GM08714 (cell line): ENCODE data around the gene LRFN2.

Experiments
- H3K4me3 ChIP-seq: fragments of 200-500 bp; sonication (Bioruptor generic); 2 replicates; pipeline ENCODE4 v1.5.1; 2014; ENCODE audit warnings: mild to moderate bottlenecking, low read length, inconsistent platforms
- ZNF274 ChIP-seq: IDR thresholded peaks from 2 replicates; pipeline ENCODE4 v1.6.1; 2012; ENCODE audit warnings: mild to moderate bottlenecking, low read depth, low read length

The LRFN2 gene

DNA sequence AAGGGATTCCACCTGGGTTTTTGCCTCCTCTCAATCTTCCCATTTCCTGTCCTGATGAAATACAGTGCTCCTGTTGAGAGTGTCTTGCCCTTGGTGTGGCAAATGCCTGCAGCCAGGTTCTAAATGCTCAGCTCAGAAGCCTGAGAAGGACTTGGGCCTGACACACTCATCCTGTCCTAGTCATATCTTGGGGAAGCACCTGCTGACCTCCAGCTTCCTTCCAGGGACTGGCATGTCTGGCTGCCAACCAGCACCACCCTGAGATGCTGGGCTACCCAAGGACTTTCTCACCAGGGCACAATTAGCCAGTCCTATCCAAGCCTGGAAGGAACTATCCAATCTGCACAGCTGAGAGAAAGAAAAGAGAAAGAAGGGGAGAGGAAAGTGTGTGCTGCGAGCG, 43.4 kb downstream of the LRFN2 start:
- TF ChIP-seq ZNF274, result no peak
- no peak overlapping the region for H3K4me3 ChIP-seq

DNA sequence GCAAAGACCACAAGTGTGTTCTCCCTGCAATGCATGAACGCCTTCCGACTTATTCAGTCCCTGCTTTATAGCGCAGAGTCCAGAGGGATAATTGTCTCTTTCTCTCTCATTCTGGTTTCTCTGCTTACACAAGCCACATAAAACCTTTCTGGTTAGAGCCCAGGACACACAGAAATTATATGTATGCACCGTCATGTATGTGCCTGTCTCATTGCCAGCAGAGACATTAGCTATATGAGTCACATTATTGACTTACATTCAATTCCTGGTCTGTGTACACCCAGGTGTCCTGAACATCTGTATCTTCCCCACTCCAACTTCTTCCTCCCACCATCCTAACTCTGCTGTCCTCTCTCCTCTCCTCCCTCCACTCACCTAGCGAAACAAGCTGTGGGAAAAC, 44.0 kb downstream of the LRFN2 start:
- no peak for TF ChIP-seq ZNF274
- H3K4me3 ChIP-seq, result no peak overlapping the region

DNA sequence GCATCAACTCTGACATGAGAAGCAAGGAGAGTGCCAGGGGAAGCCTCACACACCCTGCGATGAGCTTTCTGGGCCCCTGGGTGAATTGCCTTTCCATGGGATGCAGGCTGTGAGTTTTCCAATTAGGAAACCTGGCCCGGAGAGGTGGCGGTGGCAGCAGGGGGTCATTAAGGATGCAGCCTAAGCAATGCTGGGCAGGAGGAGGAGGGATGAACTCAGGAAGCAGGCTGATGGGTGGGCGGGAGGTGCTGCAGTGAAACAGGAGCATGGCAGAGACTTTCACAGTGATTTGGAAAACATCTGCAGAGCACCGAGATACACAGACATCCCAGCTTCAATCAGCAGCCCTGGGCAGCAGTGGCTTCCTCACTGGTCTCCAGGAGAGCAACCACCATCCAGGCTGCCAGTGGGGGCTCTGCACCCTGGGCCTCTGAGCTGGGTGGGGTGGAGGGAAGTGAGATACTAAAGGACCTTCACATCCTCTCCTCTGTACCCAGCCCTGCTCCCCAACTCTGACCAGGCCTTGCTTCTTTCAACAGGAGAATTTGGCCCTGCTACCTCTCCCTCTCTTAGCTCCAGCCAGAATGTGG, 44.9 kb downstream of the LRFN2 start:
- no peak for TF ChIP-seq ZNF274

DNA sequence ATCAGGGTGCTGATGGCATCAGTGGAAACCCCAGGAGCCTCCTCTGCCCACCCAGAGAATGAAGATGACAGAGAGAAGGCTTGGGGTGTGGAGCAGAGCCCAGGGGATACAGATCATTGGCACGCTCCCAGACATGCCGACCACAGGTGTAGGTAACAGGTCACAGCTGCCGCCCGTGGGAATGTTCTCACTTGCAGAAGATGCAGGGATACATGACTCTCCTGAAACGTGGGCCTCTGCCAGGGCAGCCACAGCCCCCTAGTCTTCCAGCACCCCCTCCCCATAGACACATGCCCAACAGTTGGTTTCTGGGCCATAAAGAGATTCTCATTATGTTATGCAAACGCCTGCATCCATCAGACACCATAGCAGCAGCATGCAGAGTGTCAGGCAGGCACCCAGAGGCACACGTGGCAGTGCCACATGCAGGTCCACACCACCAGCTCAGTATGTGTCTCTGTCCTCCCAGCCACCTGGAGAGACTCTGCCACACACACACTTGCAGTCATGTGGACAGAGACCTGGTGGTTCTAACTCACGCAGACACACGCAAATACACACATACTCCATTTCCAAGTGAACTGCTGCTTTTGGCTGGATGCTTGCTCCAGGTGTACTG, 45.5 kb downstream of the LRFN2 start:
- H3K4me3 ChIP-seq, result no peak overlapping the region
- TF ChIP-seq ZNF274, result no peak

More for the DNA sequence above, 44.9 kb downstream of the LRFN2 start:
- no peak overlapping the region for H3K4me3 ChIP-seq

DNA sequence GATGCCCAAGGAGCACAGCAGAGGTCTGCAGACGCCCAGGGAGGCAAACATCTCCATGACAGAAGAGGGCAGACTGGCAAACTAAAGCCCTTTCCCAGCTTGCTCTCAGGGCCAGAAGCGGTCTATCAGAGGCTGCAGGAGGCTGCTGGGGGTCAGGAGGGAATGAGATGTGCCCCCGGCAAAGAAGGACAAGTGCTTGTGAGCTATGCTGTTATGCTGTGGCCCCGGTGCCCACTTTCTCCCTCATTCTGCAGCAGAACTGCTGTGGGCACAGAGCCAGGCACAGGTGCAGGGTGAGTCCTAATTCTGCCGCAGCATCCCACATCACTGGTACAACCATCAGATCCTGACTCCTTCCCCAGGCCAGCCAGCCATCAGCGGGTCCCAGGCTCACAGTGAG, 46.4 kb downstream of the LRFN2 start:
- TF ChIP-seq ZNF274, result no peak
- H3K4me3 ChIP-seq, result no peak overlapping the region

DNA sequence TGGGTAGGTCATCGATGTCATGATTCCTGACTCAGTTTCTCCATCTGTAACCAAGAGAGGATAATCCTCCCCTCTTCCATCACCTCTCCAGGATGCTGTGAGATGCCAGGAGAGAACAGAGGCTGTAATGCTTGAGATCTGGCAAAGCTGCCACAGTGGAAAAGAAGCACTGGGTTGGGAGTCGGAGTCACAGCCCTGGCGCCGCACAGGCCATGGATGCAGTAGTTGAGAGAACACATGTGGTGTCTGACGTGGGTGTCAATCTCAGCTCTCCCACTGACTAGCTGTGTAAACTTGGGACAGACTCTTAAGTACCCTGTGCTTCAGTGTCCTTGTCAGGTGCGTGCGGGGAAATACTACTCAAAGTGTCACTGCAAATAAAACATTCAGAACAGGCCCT, 47.3 kb downstream of the LRFN2 start:
- no peak for TF ChIP-seq ZNF274
- no peak overlapping the region for H3K4me3 ChIP-seq

DNA sequence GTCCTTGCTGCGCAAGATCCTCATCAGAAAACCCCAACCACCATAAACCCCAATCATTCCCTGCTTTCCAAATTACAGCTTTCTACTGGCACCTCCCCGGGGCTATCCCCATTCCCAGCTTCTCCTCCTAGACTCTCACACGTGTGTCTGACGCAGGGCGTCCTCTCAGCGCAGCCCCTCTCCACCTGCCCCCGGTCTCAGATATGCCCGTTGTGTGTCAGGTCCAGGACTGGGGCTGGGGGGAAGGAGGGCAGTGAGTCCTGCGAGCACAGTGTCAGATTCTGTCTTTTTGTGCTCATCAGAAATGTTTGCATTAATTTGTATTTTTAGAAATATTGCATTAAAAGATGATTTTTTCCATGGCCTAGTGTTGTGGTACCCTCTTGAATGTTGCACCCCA, 48.6 kb downstream of the LRFN2 start:
- TF ChIP-seq ZNF274, result no peak
- no peak overlapping the region for H3K4me3 ChIP-seq

DNA sequence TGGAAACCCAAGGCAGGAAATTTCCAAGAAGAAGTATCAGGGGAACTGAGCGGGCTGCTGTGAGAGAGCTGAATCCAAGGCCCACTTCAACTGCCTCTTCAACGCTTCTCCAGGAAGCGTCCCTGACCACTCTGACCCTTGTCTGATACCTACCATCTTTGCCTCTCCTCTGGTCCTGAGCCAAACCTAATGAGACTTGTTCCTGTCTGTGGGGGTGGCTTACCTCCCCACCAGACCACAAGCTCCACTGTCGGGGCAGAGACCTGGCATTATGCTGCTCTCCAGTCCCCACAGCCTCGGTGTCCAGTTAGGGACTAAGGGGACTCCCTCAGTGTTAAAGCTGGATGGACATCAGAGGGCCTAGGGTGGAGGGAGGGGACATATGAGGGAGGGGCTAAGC, 49.7 kb downstream of the LRFN2 start:
- H3K4me3 ChIP-seq, result no peak overlapping the region
- no peak for TF ChIP-seq ZNF274

DNA sequence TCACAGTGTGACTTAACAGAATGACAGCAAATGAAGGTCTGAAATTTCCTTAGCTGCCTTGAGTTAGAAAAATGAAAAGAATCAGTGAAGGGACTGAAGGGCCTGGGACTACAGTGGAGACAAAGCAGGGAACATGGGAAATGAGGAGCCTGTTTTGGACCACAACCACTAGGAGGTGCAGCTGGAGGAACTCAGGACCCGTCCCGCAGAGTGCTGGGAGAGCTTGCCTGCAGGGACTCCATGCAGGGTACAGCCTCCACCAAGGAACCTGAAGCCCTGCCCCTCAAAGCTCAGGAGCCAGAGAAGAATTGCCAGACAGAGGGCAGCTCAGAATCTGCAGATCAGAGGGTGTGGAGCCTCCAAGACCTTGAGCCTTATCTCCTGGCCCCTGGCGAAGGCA, 50.7 kb downstream of the LRFN2 start:
- TF ChIP-seq ZNF274, result no peak

DNA sequence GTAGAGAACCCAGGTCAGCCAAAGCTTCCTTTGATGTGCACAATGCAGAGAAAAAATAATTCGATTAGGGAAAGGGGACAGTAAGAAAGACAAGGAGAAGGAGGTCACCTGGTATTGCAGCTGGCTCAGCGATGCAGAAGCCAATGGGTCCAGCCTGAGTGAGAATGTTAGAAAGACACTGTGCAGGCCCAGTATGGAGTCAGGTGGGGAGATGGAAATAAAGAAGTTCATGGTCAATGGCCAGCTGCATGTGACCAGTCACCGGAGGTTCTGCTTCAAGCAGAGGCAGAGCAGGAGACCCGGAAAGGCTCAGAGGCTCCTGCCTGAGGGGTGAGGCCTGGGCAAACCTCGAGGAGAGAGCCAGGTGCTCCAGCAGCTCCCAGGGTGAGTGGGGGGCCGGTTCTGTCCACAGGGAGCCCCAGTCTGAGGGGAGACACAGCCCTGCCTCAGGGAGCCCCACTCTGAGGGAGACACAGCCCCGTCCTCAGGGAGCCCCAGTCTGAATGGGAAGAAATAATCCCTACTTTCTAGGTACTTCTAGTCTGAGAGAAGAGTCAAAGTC, 51.3 kb downstream of the LRFN2 start:
- no peak for TF ChIP-seq ZNF274
- no peak overlapping the region for H3K4me3 ChIP-seq

More for the DNA sequence above, 50.7 kb downstream of the LRFN2 start:
- H3K4me3 ChIP-seq, result no peak overlapping the region

DNA sequence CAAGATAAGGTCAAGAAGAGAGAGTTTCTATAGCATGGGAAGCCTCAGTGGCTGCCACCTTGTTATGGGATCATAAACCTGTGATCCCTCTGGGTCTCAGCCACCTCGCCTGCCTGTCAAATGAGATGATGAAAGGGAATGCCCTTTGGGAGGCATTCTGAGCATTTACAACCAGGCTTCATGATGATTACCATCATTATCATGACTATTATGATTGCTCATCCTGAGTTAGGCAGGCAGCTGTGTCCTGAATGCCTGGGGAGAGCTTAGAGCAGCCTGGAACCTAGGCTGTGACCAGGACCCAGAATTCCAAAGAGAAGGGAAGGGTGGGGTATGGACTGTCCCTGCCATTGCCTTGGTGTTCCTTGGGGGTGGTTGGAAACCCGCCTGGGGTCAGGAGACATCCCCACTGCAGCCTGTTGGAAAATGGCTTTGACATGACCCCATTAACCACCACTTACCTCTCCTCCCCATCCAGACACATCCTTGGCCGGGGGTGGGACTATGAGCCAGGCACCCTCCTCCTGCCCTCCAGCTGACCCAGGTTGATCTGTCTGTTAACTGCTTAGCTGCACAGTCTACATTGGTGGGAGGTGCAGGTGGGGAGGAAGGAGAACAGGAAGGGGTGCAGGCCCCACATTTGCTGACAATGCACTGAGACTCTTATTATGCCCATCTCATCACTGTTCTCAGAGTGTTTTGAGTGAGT, 51.9 kb downstream of the LRFN2 start:
- no peak for TF ChIP-seq ZNF274
- no peak overlapping the region for H3K4me3 ChIP-seq

DNA sequence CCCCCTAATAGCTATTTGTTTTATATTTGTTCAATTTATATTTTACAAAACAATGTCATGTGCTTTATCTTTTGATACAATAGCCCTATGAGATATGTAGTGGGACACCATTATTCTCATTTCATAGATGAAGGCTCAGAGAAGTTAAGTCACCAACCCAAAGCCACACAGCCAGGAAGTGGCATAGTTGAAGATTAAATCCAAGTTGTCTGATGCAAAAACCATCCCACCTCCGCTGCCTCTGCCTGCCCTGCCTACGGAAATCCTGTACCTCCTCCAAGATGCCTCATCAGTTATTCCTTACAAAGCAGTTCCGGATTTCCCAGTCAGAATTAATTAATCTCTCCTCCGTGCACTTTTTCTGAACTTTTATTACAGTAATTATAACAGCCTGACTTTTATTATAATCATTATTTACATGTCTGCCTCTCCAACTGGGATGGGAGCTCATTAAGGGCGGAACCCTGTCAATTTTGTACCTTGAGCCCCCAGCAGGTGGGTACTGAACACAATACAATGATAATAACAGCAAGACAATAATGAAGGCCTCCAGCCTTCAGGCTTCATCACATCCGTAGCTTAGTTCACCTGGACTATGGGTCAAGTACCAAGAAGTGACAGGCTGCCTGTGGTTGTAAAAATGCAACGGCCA, 54.7 kb downstream of the LRFN2 start:
- TF ChIP-seq ZNF274, result no peak

DNA sequence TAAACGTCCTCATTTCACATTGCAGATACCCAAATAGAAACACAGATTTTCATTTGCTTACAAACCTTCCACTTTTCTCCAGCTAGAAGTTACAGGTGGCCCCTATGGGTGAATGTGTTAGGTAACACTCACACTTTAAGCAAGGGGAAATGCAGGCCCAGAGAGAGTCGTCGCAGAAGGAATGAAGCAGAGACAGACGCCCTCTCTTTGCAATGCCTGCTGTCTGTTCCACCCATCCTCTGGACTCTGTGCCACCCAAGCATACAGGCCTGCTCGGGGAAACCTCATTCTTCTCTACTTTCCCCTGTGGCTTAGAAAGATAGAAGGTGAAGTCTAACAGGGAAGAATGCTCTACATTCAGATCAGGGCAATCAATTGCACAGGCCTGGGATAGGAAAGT, 57.2 kb downstream of the LRFN2 start:
- no peak for TF ChIP-seq ZNF274
- H3K4me3 ChIP-seq, result no peak overlapping the region

More for the DNA sequence above, 54.7 kb downstream of the LRFN2 start:
- no peak overlapping the region for H3K4me3 ChIP-seq

DNA sequence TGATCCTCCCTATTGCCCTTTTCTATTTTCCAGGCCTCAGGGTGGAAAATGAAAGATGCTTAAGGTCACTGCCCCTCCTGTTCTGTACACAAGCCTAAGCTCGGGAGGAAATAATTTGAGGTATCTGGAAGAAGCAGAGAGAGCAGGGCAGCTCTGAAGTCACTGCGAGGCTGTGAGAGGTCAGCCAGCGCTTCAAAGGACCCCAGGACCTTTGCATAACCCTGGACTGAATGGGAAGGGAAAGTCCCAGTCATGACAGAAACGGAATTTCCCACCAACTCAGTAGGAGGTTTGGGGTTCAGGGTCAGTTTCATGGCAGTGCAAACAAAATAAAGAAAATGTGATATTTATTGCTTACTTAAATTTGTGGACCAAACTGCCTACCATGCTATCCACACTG, 58.1 kb downstream of the LRFN2 start:
- TF ChIP-seq ZNF274, result no peak
- H3K4me3 ChIP-seq, result no peak overlapping the region

DNA sequence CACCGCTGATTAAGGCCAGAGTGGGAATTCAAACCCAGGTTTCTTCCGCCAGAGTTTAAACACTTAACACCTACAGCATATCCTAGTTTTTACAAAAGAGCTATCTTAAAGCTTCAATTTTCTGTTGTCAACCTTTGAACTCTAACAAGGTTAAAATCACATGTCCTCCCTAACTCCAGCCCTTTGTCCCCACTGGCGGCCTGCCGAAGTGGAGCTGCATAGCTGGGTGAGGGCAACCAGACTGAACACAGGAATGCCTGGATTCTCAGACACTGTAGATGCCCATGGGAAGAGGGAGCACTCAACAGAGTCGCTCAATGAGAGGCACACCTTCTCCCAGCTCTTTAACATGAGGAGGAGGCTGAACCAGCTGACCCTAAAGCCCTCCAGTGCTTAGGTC, 59.1 kb downstream of the LRFN2 start:
- H3K4me3 ChIP-seq, result no peak overlapping the region
- no peak for TF ChIP-seq ZNF274

DNA sequence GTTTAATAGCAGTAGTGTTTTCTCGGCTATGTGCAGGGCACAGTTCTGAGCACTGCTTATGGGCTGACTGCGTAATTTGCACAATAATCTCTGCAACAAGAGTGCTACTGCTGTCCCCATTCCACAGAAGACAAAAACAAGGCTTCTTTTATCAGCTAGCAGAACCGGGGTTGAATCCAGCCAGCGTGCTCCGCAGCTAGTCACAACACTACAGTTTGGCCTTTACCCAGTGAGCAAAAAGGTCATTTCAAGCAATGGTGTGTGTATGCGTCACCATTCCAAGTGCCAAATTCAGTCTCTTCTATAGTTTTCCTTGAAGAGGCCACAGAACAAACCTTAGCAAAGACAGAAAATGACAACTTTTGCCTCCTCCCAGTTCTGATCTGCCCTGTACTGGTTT, 61.1 kb downstream of the LRFN2 start:
- no peak for TF ChIP-seq ZNF274
- H3K4me3 ChIP-seq, result no peak overlapping the region
